Hematopoietic multipotent progenitor cell treated with erythropoietin and hydrocortisone succinate and interleukin-3 and kit ligand, for 17 days (in vitro differentiated cells): ENCODE results near the gene ONECUT2.
A peak's percentile ranks its signal among the peaks of the same experiment; 100 is the strongest.
"Not testable (repeated sequence)": the region's sequence is repeated elsewhere in the genome, so short reads cannot be mapped to it uniquely, and the experiment has no call there.

Experiments used
- DNase-seq: peaks from one replicate; pipeline ENCODE4 v3.0.0-alpha.2; 2015; ENCODE audit warnings: low spot score

The ONECUT2 gene

GRCh38 chr18:57434536-57435494, at the start of gene ONECUT2:
Gene ONECUT2, plus strand, starts transcription at chr18:57435374. Its CDS starts 343 bp downstream, at chr18:57435717.
- DNase-seq = peak; percentile 46

- no peak for DNase-seq
These were observed 45.9 kb upstream of the ONECUT2 start for GRCh38 chr18:57389271-57389670.

- no peak for DNase-seq
These were observed 45.1 kb upstream of the ONECUT2 start for GRCh38 chr18:57390044-57390443.

- DNase-seq = not testable (repeated sequence)
These were observed 40.4 kb upstream of the ONECUT2 start for GRCh38 chr18:57394749-57395148.

- not testable (repeated sequence) for DNase-seq
These were observed 38.3 kb upstream of the ONECUT2 start for GRCh38 chr18:57396831-57397230.

- DNase-seq = no peak
These were observed 37.6 kb upstream of the ONECUT2 start for GRCh38 chr18:57397440-57398132.

GRCh38 chr18:57404345-57404744, 30.8 kb upstream of the ONECUT2 start:
- no peak for DNase-seq

GRCh38 chr18:57409650-57410049, 25.5 kb upstream of the ONECUT2 start:
- no peak for DNase-seq

GRCh38 chr18:57410749-57411148, 24.4 kb upstream of the ONECUT2 start:
- no peak for DNase-seq

GRCh38 chr18:57416542-57416941, 18.6 kb upstream of the ONECUT2 start:
- no peak for DNase-seq

- no peak for DNase-seq
These were observed 12.8 kb upstream of the ONECUT2 start for GRCh38 chr18:57422313-57422872.

GRCh38 chr18:57423821-57424220, 11.4 kb upstream of the ONECUT2 start:
- DNase-seq = no peak

GRCh38 chr18:57425096-57425495, 10.1 kb upstream of the ONECUT2 start:
- DNase-seq = no peak

GRCh38 chr18:57426187-57426586, 9.0 kb upstream of the ONECUT2 start:
- no peak for DNase-seq

GRCh38 chr18:57427429-57428201, 7.6 kb upstream of the ONECUT2 start:
- no peak for DNase-seq

- DNase-seq = no peak
These were observed 6.7 kb upstream of the ONECUT2 start for GRCh38 chr18:57428221-57429150.

- DNase-seq = no peak
These were observed 5.8 kb upstream of the ONECUT2 start for GRCh38 chr18:57429167-57430078.

GRCh38 chr18:57430079-57431001, 4.8 kb upstream of the ONECUT2 start:
- DNase-seq = no peak

- no peak for DNase-seq
These were observed 4.2 kb upstream of the ONECUT2 start for GRCh38 chr18:57431002-57431382.
